ENCODE data around the gene DNAH6. TPM values are rescaled to one million over a fixed set of nuclear protein-coding genes. Genes with fewer than 3 reads are reported as not detected.
A peak's percentile ranks its signal among the peaks of the same experiment; 100 is the strongest.

DNAH6 gene
- total and polyA plus RNA-seq, 4 donors: 1.9 to 16.9 (median 8.5) TPM

DNA sequence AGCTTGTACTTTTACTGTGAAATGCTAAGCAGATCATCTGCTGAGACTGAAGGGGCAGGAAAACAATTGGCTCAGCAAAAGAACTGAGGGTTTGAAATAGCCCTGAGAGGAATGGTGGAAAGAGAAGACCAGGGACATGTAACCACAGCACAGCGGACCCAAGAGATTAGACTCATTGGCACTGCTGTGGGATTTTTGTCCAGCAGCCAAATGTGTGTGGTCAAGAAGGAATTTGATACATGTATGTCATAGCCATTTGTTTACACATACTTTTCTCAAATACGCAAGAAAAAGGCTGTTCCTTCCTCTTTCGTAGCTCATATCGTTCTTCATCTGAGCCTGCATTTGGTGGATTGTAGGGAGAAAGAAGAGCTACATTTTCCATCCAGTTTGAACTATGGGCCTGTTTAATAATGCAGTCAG lies 290.8 kb downstream of the DNAH6 start:
- 13 to 18% methylated on average over 4 of the region's 4 CpGs for WGBS, 2 donors
- H3K9ac ChIP-seq (ENCODE audit: insufficient read depth in 1 of 2, low read length in 2 of 2): no peak overlapping the region
- no peaks in the 10 kb centered on the region for H3K36me3 ChIP-seq (ENCODE audit: control insufficient read depth in 4 of 4, insufficient read depth in 4 of 4, low read length in 4 of 4)
- H3K27me3 ChIP-seq (ENCODE audit: control insufficient read depth in 3 of 3, insufficient read depth in 3 of 3, low read length in 2 of 3): no peaks in the 10 kb centered on the region
- TF ChIP-seq, protein P1, sequence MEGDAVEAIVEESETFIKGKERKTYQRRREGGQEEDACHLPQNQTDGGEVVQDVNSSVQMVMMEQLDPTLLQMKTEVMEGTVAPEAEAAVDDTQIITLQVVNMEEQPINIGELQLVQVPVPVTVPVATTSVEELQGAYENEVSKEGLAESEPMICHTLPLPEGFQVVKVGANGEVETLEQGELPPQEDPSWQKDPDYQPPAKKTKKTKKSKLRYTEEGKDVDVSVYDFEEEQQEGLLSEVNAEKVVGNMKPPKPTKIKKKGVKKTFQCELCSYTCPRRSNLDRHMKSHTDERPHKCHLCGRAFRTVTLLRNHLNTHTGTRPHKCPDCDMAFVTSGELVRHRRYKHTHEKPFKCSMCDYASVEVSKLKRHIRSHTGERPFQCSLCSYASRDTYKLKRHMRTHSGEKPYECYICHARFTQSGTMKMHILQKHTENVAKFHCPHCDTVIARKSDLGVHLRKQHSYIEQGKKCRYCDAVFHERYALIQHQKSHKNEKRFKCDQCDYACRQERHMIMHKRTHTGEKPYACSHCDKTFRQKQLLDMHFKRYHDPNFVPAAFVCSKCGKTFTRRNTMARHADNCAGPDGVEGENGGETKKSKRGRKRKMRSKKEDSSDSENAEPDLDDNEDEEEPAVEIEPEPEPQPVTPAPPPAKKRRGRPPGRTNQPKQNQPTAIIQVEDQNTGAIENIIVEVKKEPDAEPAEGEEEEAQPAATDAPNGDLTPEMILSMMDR (IDR thresholded peaks at IDR 0.05; ENCODE audit: control extremely low read depth, extremely low read depth): no peak
- H3K9me3 ChIP-seq (ENCODE audit: control insufficient read depth in 4 of 4, insufficient read depth in 3 of 4, low read length in 3 of 4): peaks cover 0 to 1% (median under 1%) of the 10 kb centered on the region in 4 donors
- no peak overlapping the region for H3K4me3 ChIP-seq
- peak; percentile 85 to 92 (median 90) for DNase-seq
- H3K27ac ChIP-seq (ENCODE audit: low read depth in 1 of 2, low read length in 1 of 2): peak overlapping the region in 1 of 2 donors; percentile 70
- ATAC-seq (ENCODE audit: insufficient read depth, low FRiP score): peak; percentile 75
- peaks cover 0 to 16% (median 6%) of the 10 kb centered on the region in 5 donors for H3K4me1 ChIP-seq (ENCODE audit: control insufficient read depth in 5 of 5, insufficient read depth in 5 of 5, low read length in 5 of 5)

DNA sequence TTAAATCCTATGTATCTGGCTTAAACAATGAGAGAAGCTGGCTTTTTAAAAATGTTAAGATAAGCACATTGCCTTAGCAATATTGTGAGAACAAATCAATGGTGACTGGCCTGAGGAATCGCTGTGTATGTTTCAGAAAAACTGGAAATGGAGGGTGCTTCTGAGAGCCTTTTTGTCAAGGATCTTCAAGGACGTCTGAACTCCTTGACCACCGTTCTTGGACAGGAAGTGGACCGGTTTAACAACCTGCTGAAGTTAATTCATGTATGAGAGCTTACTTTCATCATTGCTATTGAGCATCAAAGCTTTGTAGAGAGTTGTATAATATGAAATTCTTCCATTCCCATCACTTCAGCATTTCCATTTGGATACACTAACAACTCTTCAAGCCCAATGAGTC lies 292.0 kb downstream of the DNAH6 start:
- ATAC-seq (ENCODE audit: insufficient read depth, low FRiP score) (no peak), DNase-seq (peak; percentile 25 to 65 (median 49))
- Histone ChIP-seq H3K27ac (ENCODE audit: low read depth in 1 of 2, low read length in 1 of 2) (no peak overlapping the region), H3K36me3 (ENCODE audit: control insufficient read depth in 4 of 4, insufficient read depth in 4 of 4, low read length in 4 of 4) (no peaks in the 10 kb centered on the region), H3K9me3 (ENCODE audit: control insufficient read depth in 4 of 4, insufficient read depth in 3 of 4, low read length in 3 of 4) (no peaks in the 10 kb centered on the region), H3K9ac (ENCODE audit: insufficient read depth in 1 of 2, low read length in 2 of 2) (no peak overlapping the region), H3K27me3 (ENCODE audit: control insufficient read depth in 3 of 3, insufficient read depth in 3 of 3, low read length in 2 of 3) (no peaks in the 10 kb centered on the region), H3K4me1 (ENCODE audit: control insufficient read depth in 5 of 5, insufficient read depth in 5 of 5, low read length in 5 of 5) (peaks cover 0 to 16% (median 6%) of the 10 kb centered on the region in 5 donors), H3K4me3 (no peak overlapping the region)
- TF ChIP-seq, protein P1 (IDR thresholded peaks at IDR 0.05; ENCODE audit: control extremely low read depth, extremely low read depth): no peak
- WGBS, 2 donors: 50 to 70% methylated on average over 4 of the region's 4 CpGs

DNA sequence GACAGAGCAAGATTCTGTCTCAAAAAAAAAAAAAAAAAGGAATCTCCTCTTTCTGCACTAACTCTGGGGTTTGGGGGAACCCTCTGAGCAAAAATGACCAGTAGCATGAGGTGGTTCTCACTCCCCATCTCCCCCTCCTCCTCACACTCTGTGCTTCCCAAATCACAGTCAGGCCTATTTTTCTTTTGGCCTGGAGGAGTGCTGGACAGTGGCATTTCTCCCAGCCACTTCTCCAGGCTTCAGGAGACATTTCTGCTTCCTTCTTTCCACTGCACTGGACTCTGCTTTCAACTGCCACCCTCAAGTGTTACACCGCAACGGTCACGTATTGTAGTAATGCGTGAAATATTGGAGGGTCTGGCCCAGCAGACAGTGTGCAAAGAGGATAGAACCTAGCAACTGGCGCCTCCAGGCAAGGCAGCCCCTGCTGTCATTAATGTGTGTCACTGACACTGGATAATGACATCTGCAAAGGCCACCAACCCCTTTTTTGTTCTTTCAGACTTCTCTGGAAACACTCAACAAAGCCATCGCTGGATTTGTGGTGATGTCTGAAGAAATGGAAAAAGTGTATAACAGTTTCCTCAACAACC lies 295.6 kb downstream of the DNAH6 start:
- Histone ChIP-seq H3K9ac (ENCODE audit: insufficient read depth in 1 of 2, low read length in 2 of 2) (no peak overlapping the region), H3K4me1 (ENCODE audit: control insufficient read depth in 5 of 5, insufficient read depth in 5 of 5, low read length in 5 of 5) (peaks cover 0 to 13% (median 6%) of the 10 kb centered on the region in 5 donors), H3K27ac (ENCODE audit: low read depth in 1 of 2, low read length in 1 of 2) (no peak overlapping the region), H3K36me3 (ENCODE audit: control insufficient read depth in 4 of 4, insufficient read depth in 4 of 4, low read length in 4 of 4) (no peaks in the 10 kb centered on the region), H3K4me3 (no peak overlapping the region), H3K9me3 (ENCODE audit: control insufficient read depth in 4 of 4, insufficient read depth in 3 of 4, low read length in 3 of 4) (no peaks in the 10 kb centered on the region), H3K27me3 (ENCODE audit: control insufficient read depth in 3 of 3, insufficient read depth in 3 of 3, low read length in 2 of 3) (no peaks in the 10 kb centered on the region)
- TF ChIP-seq, protein P1 (IDR thresholded peaks at IDR 0.05; ENCODE audit: control extremely low read depth, extremely low read depth): no peak
- ATAC-seq (ENCODE audit: insufficient read depth, low FRiP score) (no peak), DNase-seq (no peak)
- WGBS, 2 donors: 95 to 97% methylated on average over 6 of the region's 6 CpGs

DNA sequence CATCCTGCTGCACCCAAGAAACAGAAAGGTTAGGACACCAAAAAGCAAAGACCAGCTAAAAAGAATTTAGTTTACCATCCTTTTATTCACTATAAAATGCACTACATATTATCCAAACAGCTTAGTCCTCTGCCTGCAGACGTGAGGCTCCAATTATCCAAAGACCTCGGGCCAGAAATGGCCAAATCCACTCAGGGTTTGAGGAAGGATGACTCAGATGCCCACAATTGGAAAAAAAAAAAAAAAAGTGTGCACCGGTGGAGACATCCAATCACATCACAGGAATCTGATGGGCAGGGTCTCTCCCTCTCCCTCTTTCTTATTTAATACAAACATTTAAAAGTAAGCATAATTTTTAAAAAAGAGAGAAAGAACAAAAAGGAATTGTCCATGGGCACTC lies 298.8 kb downstream of the DNAH6 start:
- Histone ChIP-seq H3K27me3 (ENCODE audit: control insufficient read depth in 3 of 3, insufficient read depth in 3 of 3, low read length in 2 of 3) (no peaks in the 10 kb centered on the region), H3K9ac (ENCODE audit: insufficient read depth in 1 of 2, low read length in 2 of 2) (no peak overlapping the region), H3K4me1 (ENCODE audit: control insufficient read depth in 5 of 5, insufficient read depth in 5 of 5, low read length in 5 of 5) (peaks cover 0 to 4% (median 0%) of the 10 kb centered on the region in 5 donors), H3K9me3 (ENCODE audit: control insufficient read depth in 4 of 4, insufficient read depth in 3 of 4, low read length in 3 of 4) (no peaks in the 10 kb centered on the region), H3K4me3 (no peak overlapping the region), H3K36me3 (ENCODE audit: control insufficient read depth in 4 of 4, insufficient read depth in 4 of 4, low read length in 4 of 4) (no peaks in the 10 kb centered on the region), H3K27ac (ENCODE audit: low read depth in 1 of 2, low read length in 1 of 2) (no peak overlapping the region)
- no peak for ATAC-seq (ENCODE audit: insufficient read depth, low FRiP score)
- TF ChIP-seq, protein P1 (IDR thresholded peaks at IDR 0.05; ENCODE audit: control extremely low read depth, extremely low read depth): no peak
- DNase-seq: no peak
- WGBS, 2 donors: 51 to 73% methylated on average over 3 of the region's 3 CpGs
